ENCODE results near the gene HYLS1. TPM values are rescaled to one million over a fixed set of nuclear protein-coding genes. Genes with fewer than 3 reads are reported as not detected.
"Not testable (repeated sequence)": the region's sequence is repeated elsewhere in the genome, so short reads cannot be mapped to it uniquely, and the experiment has no call there.

The HYLS1 gene
- polyA plus RNA-seq, 1 donor, result 4.6 TPM

DNA sequence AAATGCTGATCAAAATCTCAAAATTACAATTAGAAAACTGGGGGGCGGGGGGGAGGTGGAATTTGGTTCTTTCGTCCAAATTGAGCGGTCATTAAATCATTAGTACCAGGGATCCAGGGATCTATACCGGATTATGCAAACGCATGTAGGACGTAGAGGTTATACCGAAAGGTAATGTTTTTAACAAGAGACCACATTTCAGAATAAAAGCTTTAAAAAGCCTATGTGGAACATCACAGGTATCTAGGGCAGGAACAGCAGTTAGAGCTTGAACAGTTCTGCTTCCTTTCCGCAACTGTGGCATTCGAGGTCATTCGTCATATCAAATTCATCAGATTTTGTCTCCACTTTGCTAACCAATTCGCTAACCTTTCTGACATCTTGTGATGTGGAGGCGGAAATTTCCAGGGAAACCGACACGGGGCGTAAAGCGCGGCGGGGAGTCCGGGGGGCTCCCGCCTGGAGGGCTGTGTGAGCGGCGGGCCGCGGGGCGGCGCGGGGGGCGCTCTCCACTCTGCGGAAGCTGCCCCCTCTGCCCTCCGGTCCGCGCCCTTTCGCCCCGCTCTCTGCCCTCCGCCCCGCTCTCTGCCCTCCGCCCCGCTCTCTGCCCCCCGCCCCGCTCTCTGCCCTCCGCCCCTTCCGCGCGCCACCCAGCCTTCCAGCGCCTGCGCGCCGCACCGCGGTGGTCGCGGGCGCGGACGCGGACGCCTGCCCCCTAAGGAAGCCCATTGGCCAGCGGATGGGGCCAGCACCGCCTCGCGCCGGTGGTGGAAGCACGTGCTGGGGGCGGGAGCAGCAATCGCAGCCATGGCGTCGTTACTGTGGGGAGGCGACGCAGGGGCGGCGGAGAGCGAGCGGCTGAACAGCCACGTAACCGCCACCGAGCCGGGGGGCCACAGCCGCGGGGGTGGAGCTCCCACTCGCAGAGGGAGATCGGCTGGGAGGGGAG, 16.5 kb downstream of the HYLS1 start, which contains the start of gene DDX25:
DDX25 (plus strand) TSS at position 798 of the 949 bp plus-strand sequence; CDS start at position 808, 10 bp downstream.
- no peak for DNase-seq

DNA sequence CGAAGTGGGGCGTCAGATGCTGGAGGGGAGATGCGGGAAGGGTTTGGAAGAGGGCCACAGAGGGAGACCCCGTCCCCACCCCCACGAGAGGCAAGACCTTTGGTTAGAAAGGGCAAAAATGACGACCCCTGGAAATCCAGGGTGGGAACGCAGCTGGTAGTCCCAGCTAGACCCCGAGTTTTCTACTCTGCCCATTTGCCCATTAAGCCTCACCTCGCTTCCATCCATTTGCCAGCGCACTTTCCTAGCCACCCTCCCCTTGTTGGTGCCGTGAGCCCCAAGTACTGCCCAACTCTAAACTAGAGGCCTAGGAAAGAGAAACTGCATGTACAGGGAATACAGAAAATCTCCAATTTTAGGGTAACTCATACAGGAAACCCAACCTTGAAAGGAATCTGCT, 17.2 kb downstream of the HYLS1 start:
- DNase-seq, result no peak

DNA sequence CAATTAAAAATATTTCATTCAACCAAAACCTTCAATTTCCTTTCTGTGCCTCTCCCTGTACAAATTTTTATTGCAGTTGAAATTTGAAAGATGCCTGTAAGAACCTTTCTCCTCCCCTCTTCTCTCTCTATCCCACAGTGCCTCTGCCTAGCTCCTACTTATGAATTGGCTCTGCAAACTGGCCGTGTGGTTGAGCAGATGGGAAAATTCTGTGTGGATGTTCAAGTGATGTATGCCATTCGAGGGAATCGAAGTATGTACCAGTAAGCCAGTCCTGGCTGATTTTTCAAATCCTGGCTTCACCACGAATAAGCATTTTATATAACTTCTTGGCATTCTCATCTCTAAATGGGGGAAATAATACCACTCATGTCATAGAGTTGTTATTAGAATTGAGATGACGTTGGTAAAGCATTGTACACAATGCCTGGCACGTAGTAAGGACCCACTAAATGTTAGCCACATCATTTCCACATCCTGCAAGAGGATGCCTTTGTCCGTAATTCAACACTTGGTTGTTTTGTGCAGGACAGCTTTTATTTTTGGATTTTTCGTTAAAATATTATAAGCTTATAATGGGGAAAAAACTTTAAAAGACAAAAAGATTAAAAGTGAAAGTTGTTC, 22.9 kb downstream of the HYLS1 start:
- DNase-seq, result no peak

DNA sequence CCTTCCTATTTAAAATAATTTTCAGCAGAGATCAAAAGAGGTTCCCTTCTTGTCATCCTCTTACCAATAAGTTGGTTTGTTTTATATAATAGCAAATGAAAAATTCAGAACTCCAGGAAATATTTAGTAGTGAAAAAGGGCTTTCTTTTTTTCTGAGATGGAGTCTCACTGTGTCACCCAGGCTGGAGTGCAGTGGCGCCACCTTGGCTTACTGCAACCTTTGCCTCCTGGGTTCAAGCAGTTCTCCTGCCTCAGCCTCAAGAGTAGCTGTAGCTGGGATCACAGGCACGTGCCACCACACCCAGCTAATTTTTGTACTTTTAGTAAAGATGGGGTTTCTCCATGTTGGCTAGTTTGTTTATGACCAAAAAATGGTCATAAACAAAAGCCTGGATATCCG, 27.1 kb downstream of the HYLS1 start:
- not testable (repeated sequence) for DNase-seq

DNA sequence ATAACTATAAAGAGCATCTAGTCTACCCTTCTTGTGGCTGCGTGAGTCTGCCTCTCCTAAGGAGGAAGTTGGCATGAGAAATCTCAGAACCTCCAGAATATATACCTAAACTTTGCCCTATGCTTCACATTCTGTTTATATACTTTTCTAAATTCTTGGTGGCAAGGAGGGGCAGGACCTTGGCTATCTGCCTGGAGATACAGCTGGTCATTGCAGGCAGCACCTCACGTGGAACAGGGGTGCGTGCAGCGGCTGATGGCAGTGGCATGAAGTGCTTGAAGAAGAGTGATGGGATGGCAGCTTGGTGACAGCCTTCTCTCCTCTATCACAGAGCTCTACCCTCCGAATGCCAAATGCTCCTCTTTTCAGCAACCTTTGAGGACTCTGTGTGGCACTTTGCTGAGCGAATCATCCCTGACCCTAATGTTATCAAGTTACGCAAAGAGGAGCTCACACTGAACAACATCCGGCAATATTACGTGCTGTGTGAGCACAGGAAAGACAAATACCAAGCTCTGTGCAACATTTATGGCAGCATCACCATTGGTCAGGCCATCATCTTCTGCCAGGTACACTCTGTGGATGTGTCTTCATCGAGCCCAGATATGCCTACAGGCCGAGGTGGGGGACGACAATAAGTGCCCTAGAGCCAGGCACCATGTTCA, 29.3 kb downstream of the HYLS1 start:
- no peak for DNase-seq

DNA sequence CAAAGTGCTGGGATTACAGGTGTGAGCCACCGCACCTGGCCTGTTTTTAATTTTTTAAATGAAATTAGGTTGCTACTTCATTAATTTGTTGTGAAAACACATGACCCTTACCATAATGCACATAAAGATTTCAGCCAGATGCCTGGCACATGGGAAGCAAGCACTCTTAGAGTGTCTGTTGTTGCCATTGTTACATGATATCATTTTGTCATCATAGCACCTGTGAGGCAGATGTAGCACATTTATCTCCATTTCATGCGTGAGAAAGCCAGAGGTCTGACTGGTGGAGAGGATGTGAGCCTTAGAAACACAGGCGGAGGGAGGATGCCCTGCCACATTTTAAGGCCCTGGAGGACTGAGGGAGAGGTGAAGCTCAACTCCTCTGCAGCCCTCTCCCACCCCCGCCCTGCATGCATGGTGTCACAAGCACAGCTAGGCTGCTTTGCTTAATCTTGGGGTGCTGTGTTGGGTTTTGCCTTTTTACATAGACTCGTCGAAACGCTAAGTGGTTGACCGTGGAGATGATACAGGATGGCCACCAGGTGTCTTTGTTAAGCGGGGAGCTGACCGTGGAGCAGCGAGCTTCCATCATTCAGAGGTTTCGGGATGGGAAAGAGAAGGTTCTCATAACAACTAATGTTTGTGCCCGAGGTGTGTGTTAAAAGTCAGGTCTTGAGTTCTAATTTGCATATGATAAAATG, 30.8 kb downstream of the HYLS1 start:
- DNase-seq, result no peak

DNA sequence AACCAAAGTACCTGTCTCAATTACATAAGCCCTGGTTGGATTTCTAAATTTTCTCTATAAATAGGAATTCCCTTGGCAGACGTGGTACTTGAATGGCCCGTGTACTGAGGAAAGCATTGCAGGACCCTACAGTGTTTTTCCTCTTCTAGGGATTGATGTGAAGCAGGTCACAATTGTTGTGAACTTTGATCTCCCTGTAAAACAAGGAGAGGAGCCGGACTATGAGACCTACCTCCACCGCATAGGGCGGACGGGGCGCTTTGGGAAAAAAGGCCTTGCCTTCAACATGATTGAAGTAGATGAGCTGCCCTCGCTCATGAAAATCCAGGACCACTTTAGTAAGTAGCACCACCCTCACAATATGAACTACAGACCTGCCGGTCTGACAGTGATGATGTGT, 33.6 kb downstream of the HYLS1 start:
- no peak for DNase-seq

DNA sequence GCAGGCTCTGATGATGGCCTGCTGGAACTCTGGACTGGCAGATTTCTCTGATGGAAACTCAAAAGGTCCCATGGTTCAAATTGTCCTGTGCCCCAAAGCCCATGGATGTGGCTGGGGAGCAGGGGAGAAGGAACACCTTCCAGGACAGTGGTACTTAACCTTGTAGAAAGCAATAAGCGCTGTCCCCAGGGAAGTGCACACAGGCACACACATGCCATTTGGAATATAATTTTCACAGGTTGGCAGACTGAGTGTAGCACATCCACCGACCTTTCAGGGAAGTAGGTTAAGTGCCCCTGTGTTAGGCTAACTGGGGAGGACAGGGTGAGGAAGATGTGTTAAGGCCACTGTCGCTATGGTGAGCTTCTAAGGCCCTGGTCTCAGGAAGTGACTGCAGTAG, 34.7 kb downstream of the HYLS1 start:
- no peak for DNase-seq

DNA sequence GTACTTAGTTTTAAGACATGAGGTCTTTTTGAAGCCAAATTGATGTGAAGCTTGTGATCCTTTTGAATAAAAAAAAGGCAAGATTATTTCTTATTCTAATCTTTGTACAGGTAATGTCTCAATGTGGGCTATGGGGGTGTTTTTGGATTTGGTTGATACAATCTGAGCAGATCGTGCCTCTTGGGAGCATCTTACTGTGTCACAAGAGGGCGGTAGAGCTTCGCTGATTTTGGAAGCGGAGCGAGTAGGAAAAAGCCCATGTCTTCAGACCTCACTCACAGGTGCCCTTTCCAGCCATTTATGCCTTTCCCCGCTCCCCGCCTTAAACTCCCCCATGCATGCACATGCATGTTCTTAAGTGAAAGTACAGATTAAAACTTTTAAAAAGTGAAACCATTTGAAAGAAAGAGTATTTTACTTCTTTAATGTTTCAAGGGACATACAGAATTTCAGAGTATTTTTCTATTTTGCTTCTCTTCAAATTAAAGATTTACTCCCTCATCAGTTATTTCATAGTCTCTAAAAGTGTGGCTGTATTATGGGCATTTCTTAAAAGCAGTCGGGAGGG, 35.6 kb downstream of the HYLS1 start:
- peak; percentile 76 for DNase-seq

DNA sequence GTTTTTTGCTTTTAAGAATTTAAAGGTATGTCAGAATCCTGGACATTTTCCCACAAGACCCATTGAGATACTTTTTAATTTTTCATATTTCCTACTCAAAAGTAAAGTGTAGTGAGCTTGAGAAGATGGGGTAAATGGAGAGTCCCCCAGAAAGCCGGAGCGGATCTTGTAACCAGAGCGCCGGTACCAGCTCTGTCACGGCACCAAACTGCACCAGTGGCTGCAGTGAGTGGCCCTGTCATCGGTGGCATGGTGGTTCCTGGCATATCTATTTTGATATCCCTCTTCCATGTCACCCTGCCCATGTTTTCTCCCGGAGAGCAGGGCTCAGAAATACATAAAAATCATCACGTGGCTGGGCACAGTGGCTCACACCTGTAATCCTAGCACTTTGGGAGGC, 36.2 kb downstream of the HYLS1 start:
- no peak for DNase-seq

DNA sequence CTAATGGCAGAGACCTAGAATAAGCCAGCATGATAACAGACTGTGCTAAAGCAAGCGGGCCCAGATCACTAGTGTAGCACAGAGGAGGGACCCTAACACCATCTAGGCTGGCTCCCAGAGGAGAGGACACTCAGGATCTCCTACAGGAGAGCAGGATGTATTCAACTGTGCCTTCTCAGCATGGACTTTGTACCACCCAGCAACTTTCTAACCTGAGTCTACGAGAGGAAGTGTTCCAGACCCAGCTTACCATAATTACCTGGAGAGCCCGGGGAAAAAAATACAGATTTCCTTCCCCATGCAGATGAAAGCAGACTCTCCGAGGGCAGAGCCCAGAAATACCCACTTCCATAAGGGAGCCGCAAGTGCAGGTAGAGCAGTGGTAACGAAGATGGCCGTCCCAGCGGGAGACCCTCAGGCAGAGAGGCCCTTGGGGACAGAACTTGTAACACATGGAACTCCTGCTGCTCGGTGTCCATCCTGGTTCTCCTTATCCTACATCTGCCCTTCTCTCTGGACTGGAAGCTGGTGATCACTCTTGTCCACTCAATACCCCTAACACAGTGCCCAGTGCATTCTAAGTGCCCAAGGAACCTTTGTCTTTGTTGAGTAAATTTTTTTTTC, 37.0 kb downstream of the HYLS1 start:
- DNase-seq, result no peak

DNA sequence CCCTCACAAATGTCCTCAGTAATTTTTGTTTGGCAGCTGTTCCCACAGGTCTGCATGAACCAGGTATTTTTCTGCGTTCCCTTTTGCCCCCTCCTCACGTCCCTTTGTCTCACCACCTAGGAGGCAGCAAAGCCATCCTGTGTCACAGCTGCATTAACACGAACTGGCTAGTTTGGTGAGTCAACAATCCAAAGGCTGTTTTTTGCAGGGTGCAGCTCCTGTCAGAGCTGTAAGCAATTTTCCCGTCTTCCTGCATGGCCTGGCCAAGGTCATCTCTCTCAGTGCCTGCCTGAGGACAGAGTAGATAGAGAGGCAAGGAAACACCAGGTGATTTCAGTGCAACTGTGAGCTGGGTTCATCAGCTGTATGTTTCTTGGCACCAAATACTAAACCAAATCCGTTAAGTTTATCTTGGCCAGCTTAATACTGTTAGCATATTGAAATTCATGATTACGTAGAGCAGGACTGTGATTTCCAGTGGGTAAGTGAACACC, 37.8 kb downstream of the HYLS1 start:
- no peak for DNase-seq

DNA sequence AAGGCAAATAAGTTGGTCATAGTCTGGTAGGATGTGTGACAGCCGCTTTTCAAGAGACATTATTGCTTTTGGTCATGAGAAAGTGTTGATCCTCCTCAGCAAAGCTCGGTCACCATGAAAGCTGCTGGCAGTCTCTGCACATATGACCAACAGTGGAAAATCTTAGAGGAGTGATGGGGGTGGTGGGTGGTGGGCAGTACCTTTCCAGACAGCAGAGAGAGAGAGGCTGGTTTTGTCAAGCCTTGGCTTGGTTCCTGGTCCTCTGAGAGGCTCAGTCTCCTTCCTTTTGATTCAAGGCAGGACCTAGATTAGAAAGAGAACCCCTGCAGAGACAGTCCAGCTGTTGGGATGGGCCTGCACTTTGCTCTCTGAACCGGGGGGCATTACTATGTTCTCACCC, 38.3 kb downstream of the HYLS1 start:
- DNase-seq, result no peak

DNA sequence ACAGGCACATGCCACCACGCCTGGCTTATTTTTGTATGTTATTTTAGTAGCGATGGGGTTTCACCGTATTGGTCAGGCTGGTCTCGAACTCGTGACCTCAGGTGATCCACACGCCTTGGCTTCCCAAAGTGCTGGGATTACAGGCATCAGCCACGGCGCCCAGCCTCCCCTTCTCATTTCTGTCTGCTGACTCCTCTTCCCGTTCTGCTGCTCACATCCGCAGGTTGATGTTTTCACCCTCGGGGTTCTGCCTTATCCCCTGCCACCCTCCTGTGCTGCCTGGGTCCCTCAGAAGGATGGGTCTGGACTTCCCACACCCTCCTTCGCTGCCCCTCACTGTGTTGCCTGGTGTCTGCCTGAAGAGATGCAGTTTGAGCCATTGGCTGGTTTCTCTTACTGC, 39.2 kb downstream of the HYLS1 start:
- DNase-seq, result no peak

DNA sequence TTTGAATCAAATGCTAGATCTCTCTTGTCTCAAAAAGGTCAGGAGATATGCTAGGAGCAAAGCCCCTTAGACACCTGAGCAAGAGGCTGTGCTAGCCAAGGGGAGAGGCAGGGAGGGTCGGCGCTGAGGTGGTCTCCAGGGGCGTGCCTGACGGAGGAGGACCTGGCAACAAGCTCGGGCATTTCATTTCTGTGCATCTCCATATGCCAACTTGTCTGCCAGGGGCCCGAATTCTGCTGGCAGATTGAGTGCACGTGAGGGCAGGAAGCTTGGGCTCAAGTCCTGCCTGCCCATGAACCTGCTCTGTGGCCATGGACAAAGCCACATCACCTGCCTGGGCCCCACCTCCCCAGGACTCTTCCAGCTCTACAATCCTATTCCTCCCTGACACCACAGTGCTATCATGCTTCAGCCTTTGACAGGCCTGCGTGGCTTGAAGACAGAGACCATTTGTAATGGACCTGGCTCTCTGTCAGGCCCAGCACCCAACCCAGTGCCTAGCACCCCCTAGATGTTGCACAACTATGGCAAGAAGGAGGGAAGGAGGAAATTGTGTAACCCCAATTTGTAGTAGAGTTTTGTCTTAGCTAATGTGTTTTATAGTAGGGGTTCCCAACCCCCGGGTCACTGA, 42.1 kb downstream of the HYLS1 start:
- DNase-seq, result no peak

DNA sequence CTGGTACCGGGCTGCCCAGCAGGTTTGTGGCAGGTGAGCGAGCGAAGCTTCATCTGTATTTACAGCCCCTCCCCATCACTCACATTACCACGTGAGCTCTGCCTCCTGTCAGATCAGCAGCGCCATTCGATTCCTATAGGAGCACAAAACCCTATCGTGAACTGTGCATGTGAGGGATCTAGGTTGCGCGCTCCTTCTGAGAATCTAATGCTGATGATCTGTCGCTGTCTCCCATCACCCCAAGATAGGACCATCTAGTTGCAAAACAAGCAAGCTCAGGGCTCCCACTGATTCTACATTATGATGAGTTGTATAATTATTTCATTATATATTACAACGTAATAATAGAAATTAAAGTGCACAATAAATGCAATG, 42.6 kb downstream of the HYLS1 start:
- DNase-seq, result no peak

DNA sequence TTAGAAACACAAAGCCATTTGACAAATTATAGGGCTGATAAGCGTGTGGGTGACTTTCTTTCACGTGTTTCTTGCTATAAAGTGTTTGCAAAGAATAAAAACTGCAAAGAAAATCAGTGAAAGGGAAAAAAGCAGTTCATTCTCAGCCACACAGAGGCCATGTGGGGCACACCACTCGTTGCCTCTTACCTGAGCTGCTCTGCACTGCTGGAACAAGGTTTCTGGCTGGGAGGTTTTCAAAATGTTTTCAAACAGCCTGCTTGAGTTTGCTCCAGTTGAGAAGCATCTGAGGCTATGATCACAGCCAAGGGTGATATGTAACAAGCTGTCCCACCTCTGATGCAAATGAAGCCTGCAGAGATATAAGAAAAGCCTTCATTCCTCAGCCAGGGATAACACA, 43.6 kb downstream of the HYLS1 start:
- no peak for DNase-seq

DNA sequence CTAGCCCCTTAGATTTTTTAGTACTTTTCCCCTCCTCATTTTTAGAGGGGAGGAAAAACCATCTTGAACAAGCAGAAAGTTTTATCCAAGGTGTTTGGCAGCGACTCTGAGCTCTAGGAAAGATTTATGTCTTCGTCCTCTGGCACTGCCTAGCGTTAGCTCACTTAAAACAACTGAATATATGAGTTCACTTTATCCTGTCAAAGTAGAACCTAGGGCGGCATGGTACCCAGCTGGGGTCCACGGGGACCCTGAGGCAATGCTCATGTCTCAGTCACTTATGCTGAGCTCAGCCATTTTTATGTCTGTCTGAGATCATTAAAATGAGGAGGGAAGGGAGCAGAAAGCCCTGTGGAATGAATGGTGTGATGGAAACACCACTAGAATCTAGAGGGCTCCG, 44.2 kb downstream of the HYLS1 start:
- peak; percentile 67 for DNase-seq

DNA sequence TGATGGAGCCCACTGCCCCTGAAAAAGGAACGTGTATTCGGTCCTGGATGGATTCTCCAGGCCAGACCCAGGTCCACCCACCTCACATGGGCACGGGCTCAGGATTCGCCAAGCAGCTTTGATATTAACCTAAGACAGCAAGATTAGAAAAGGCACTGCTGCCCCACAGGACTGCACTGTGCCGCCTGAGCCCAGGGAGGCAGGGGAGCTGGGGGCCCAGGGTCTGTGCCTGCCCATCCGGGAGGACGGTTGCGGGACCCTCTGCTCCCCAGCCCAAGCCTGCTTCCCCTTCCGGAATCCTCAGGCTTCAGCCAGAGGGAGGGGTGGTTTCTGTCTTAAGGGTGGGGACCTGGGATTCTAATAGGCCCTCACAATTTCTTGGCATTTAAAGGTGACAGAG, 44.8 kb downstream of the HYLS1 start:
- no peak for DNase-seq

DNA sequence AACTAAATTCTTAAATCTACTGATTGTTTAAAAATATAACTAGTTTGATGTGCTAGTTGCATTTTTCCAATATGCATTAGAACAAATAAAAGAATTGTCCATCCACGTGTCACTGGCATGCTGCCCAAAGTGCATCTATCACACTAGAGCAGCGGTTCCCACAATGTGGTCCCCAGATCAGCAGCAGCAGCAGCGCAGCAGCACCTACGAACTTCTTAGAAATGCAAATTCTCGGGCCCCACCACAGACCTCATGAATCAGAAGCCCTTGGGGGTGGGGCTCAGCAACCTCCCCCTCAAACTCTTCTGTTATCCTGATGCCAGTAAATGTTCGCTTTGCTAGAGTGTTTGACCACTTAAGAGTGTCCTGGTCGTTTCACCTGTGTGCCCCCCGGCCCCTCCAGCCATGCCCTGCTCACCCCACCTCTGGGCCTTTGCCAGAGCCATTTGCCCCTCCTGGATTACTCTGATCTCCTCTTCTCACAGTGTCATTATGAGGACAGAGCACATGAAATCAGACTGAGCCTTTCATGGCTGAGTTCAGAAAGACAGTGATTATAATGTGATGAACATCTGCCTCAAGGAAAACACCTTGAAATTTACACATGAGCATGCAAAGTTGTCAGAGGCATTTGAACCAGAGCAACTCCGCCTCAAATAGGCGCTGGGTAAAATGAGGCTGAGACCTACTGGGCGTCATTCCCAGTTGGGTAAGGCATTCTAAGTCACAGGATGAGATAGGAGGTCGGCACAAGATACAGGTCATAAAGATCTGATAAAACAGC, 45.8 kb downstream of the HYLS1 start:
- no peak for DNase-seq

DNA sequence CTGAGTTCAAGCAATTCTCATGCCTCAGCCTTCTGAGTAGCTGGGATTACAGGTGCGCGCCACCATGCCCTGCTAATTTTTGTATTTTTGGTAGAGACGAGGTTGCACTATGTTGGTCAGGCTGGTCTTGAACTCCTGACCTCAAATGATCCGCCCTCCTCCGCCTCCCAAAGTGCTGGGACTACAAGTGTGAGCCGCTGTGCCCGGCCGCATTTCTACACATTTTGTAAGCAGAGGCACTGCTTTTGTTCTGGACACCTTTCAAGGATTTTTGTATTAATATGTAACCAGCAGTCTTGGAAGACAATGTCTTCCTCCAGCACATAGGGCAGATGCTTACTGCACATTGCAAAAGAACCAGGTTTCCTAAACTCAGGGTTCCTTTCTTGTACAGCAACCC, 47.0 kb downstream of the HYLS1 start:
- DNase-seq, result no peak

All from hindlimb muscle (tissue), 1 donor.